OCI-LY7 (cell line): ENCODE results near the gene KRT17. TPM values are rescaled to one million over a fixed set of nuclear protein-coding genes. Genes with fewer than 3 reads are reported as not detected.

Source experiments
- BruUV-seq: library from RNA; stranded (reverse); fragments of 400-500 nt; replicated peaks from 2 replicates; lab custom pipeline; 2021; lab: Mats Ljungman, UMichigan
- CTCF ChIA-PET: fragments of 300-600 bp; sonication (Branson Sonifier 250); formaldehyde crosslinking; loops from one replicate; lab custom pipeline; 2022; ENCODE audit warnings: antibody characterized with exemption; ENCODE audit not compliant: unreplicated experiment; lab: Charles Lee
- POLR2A ChIA-PET: fragments of 300-600 bp; sonication (Branson Sonifier 250); formaldehyde crosslinking; loops from one replicate; lab custom pipeline; 2022; ENCODE audit warnings: antibody characterized with exemption; lab: Charles Lee
- DNase-seq: peaks from one replicate; pipeline ENCODE4 v3.0.0-alpha.2; 2015; ENCODE audit warnings: low spot score
- H2AFZ ChIP-seq: fragments of 200-600 bp; sonication (generic), shearing (Covaris generic); 2 replicates; pipeline ENCODE4 v1.6.1; 2014; ENCODE audit warnings: mild to moderate bottlenecking, antibody characterized with exemption, low read length, moderate library complexity
- H3K27ac ChIP-seq: fragments of 200-600 bp; sonication (generic); 2 replicates; pipeline ENCODE4 v1.5.1; 2014; ENCODE audit warnings: mixed run types, low read depth, mild to moderate bottlenecking, moderate library complexity, low read length, inconsistent platforms; ENCODE audit not compliant: poor library complexity, severe bottlenecking
- H3K36me3 ChIP-seq: fragments of 200-600 bp; sonication (generic); 2 replicates; pipeline ENCODE4 v1.6.1; 2014; ENCODE audit warnings: mild to moderate bottlenecking, antibody characterized with exemption, low read length, moderate library complexity, mixed read lengths; ENCODE audit not compliant: insufficient read depth
- H3K4me1 ChIP-seq: fragments of 200-600 bp; sonication (generic); 2 replicates; pipeline ENCODE4 v1.5.1; 2014; ENCODE audit warnings: mild to moderate bottlenecking, low read length; ENCODE audit not compliant: insufficient read depth, poor library complexity, severe bottlenecking
- H3K4me2 ChIP-seq: fragments of 200-600 bp; sonication (generic); 2 replicates; pipeline ENCODE4 v1.6.1; 2014; ENCODE audit warnings: mild to moderate bottlenecking, low read length
- H3K4me3 ChIP-seq: fragments of 200-600 bp; sonication (generic); 2 replicates; pipeline ENCODE4 v1.5.1; 2014; ENCODE audit warnings: mild to moderate bottlenecking, low read depth, low read length; ENCODE audit not compliant: poor library complexity, severe bottlenecking
- H3K79me2 ChIP-seq: fragments of 200-600 bp; sonication (generic); 2 replicates; pipeline ENCODE4 v1.6.1; 2016; ENCODE audit warnings: low read depth, mild to moderate bottlenecking, low read length, moderate library complexity, mixed read lengths; ENCODE audit not compliant: insufficient read depth
- H3K9me2 ChIP-seq: fragments of 200-600 bp; sonication (generic); 2 replicates; pipeline ENCODE4 v1.6.1; 2016; ENCODE audit warnings: mild to moderate bottlenecking, low read length, mixed read lengths; ENCODE audit not compliant: insufficient read depth
- H3K9me3 ChIP-seq: fragments of 200-600 bp; sonication (generic); 2 replicates; pipeline ENCODE4 v1.6.1; 2014; ENCODE audit warnings: mild to moderate bottlenecking, mixed run types, low read length, mixed read lengths
- H4K20me1 ChIP-seq: fragments of 200-600 bp; sonication (generic); 2 replicates; pipeline ENCODE4 v1.6.1; 2014; ENCODE audit warnings: mild to moderate bottlenecking, antibody characterized with exemption, low read length, moderate library complexity, mixed read lengths; ENCODE audit not compliant: insufficient read depth
- CTCF ChIP-seq: fragments of 200-600 bp; sonication (generic); conservative IDR thresholded peaks from 2 replicates; pipeline ENCODE4 v1.5.1; 2014; ENCODE audit warnings: mild to moderate bottlenecking, antibody characterized with exemption, low read length, moderate library complexity, mixed read lengths
- EZH2phosphoT487 ChIP-seq: fragments of 200-600 bp; sonication (generic); IDR thresholded peaks from 2 replicates; pipeline ENCODE4 v1.6.1; 2018; ENCODE audit warnings: low read depth, borderline replicate concordance, mild to moderate bottlenecking, mixed run types, antibody characterized with exemption, low read length, moderate library complexity, mixed read lengths
- intact Hi-C: fragments of 100-400 bp; cut with micrococcal nuclease; formaldehyde crosslinking; loops from one replicate; pipeline ENCODE4 v1.10.0; 2022; ENCODE audit not compliant: unreplicated experiment
- total RNA-seq, 2 experiments: library from RNA; depleted of rRNA in 1 of 2; stranded (reverse); fragments of >200 nt in 1 of 2; shearing (Covaris generic) in 1 of 2; gene quantifications; 2 replicates each; pipeline ENCODE4 v1.2.3, GENCODE V29; 2014 to 2022

The KRT17 gene
- total RNA-seq, 2 experiments from 2014 or later, result 2.1 TPM; not detected in 1

- intact Hi-C loops, result no loop called here
- H3K27ac ChIP-seq, result no peak overlapping the region
- H3K4me1 ChIP-seq, result no peaks in the 10 kb centered on the region
- POLR2A ChIA-PET, result no interaction called here
- H3K79me2 ChIP-seq, result no peaks in the 10 kb centered on the region
- no peaks in the 10 kb centered on the region for H3K9me3 ChIP-seq
- TF ChIP-seq EZH2phosphoT487 (no peak), CTCF (no peak)
- CTCF ChIA-PET, result no interaction called here
- H4K20me1 ChIP-seq, result no peaks in the 10 kb centered on the region
- no peak overlapping the region for H3K4me2 ChIP-seq
- no TSS peak for BruUV-seq
- H2AFZ ChIP-seq, result no peak overlapping the region
- DNase-seq, result peak; percentile 7
- no peaks in the 10 kb centered on the region for H3K36me3 ChIP-seq
- H3K9me2 ChIP-seq, result no peaks in the 10 kb centered on the region
- no peak overlapping the region for H3K4me3 ChIP-seq
Observed at GRCh38 chr17:41633556-41634199, 9.3 kb upstream of the KRT17 start.

- Histone ChIP-seq H3K9me3 (no peaks in the 10 kb centered on the region), H3K9me2 (no peaks in the 10 kb centered on the region), H3K36me3 (no peaks in the 10 kb centered on the region), H2AFZ (no peak overlapping the region), H3K79me2 (no peaks in the 10 kb centered on the region), H3K27ac (no peak overlapping the region), H3K4me2 (no peak overlapping the region), H4K20me1 (no peaks in the 10 kb centered on the region), H3K4me1 (no peaks in the 10 kb centered on the region), H3K4me3 (no peak overlapping the region)
- BruUV-seq, result no TSS peak
- intact Hi-C loops, result no loop called here
- TF ChIP-seq CTCF (no peak), EZH2phosphoT487 (no peak)
- DNase-seq, result no peak
- ChIA-PET CTCF (no interaction called here), POLR2A (no interaction called here)
Observed at GRCh38 chr17:41632482-41633105, 8.2 kb upstream of the KRT17 start.

- no peak overlapping the region for H3K4me3 ChIP-seq
- H2AFZ ChIP-seq, result no peak overlapping the region
- H4K20me1 ChIP-seq, result no peaks in the 10 kb centered on the region
- TF ChIP-seq EZH2phosphoT487 (no peak), CTCF (no peak)
- no peak overlapping the region for H3K27ac ChIP-seq
- H3K4me1 ChIP-seq, result no peaks in the 10 kb centered on the region
- no peak for DNase-seq
- H3K9me2 ChIP-seq, result no peaks in the 10 kb centered on the region
- H3K36me3 ChIP-seq, result no peaks in the 10 kb centered on the region
- no TSS peak for BruUV-seq
- intact Hi-C loops, result no loop called here
- CTCF ChIA-PET, result no interaction called here
- H3K4me2 ChIP-seq, result no peak overlapping the region
- POLR2A ChIA-PET, result no interaction called here
- H3K9me3 ChIP-seq, result no peaks in the 10 kb centered on the region
- no peaks in the 10 kb centered on the region for H3K79me2 ChIP-seq
Observed at GRCh38 chr17:41631898-41632285, 7.5 kb upstream of the KRT17 start.
